Ovary (tissue), 9 donors: Measurements from ENCODE around the gene SLC2A6. TPM values are rescaled to one million over a fixed set of nuclear protein-coding genes. Genes with fewer than 3 reads are reported as not detected.

Source experiments
- DNase-seq, 5 donors: peaks; one replicate each; pipeline ENCODE4 v3.0.0-alpha.2; 2019 to 2020
- H3K27ac ChIP-seq, 2 donors: fragments of 200-600 bp; one replicate each; pipeline versions ENCODE4 v1.5.1 to v1.8.0; 2019 to 2022
- H3K27me3 ChIP-seq: fragments of 200-600 bp; one replicate; pipeline ENCODE4 v1.8.0; 2022
- H3K36me3 ChIP-seq: fragments of 200-600 bp; sonication (generic); one replicate; pipeline ENCODE4 v1.5.1; 2019
- H3K4me1 ChIP-seq: one replicate; pipeline ENCODE4 v1.8.1; 2013; ENCODE audit warnings: mild to moderate bottlenecking, moderate library complexity; ENCODE audit not compliant: insufficient read depth
- H3K4me3 ChIP-seq: fragments of 200-600 bp; sonication (generic); one replicate; pipeline ENCODE4 v1.5.1; 2017
- H3K9me3 ChIP-seq, 2 donors: fragments of 200-600 bp in 1 of 2; sonication (generic) in 1 of 2; one replicate each; pipeline versions ENCODE4 v1.5.1 to v1.8.1; 2013 to 2019; ENCODE audit warnings: mild to moderate bottlenecking in 1 of 2, moderate library complexity in 1 of 2
- EP300 ChIP-seq: sonication (generic); formaldehyde crosslinking; IDR thresholded peaks from one replicate; pipeline ENCODE4 v1.6.1; 2017; ENCODE audit warnings: antibody characterized with exemption
- POLR2A ChIP-seq: fragments of 450-650 bp; IDR thresholded peaks from one replicate; pipeline ENCODE4 v1.6.1; 2017; ENCODE audit warnings: antibody characterized with exemption, mild to moderate bottlenecking, moderate library complexity
- WGBS, 3 donors: extraction: QIAGEN DNeasy Blood & Tissue Kit in 1 of 3; methylation state at CpG; one replicate each; pipeline versions ENCODE4 v1.1.5 to v1.1.7; 2013 to 2017; 5-methylcytosine and 5-hydroxymethylcytosine counted together
- intact Hi-C, 4 donors: fragments of 100-400 bp; cut with DNase I; formaldehyde crosslinking; loops; one replicate each; pipeline versions ENCODE4 v1.11.0 to v1.15.1; 2022 to 2023
- polyA plus RNA-seq, 2 donors: library from polyadenylated mRNA; stranded (reverse); fragments of 200-250 nt in 1 of 2; fragments of 350-450 nt in 1 of 2; fragmentation: Illumina TruSeq in 1 of 2; extraction: RNeasy Lipid Tissue Mini Kit (QIAGEN cat#74804) in 1 of 2; gene quantifications; one replicate each; pipeline ENCODE4 v1.2.3, GENCODE V29; 2013 to 2014
- total RNA-seq, 7 donors: library from RNA; depleted of rRNA in 2 of 7; stranded (reverse); fragments of >200 nt in 2 of 7; fragmentation: NEBNext Ultra II Directional in 3 of 7; extraction: Animal tissue kit (Norgen Biotek cat#: 25700) in 3 of 7; gene quantifications; one replicate each; pipeline versions ENCODE4 v1.1.0 to v1.2.4, GENCODE V29; 2016 to 2023
- TF ChIP-seq, protein P1 (sequence below), 3 donors: fragments of 450-650 bp in 2 of 3; fragments of 200-600 bp in 1 of 3; IDR thresholded peaks; one replicate each; pipeline versions ENCODE4 v1.5.1 to v1.8.0; 2016 to 2022; ENCODE audit warnings: antibody characterized with exemption in 3 of 3, mild to moderate bottlenecking in 1 of 3
- donor health status: DM: no; HTN: no; CAD: no; lungs with moderate emphysema.
- donor health status: DM: no; HTN: no; CAD: no.
- donor health status: Bipolar disorder and iron deficiency.
- donor health status: DM: yes; HTN: yes; CAD: no.
- donor health status: DM: no; HTN: no; CAD: no.
- donor health status: DM: yes; HTN: yes; CAD: no.

SLC2A6 gene
- total and polyA plus RNA-seq, 9 donors: 0.37 to 7.4 (median 0.94) TPM

DNA sequence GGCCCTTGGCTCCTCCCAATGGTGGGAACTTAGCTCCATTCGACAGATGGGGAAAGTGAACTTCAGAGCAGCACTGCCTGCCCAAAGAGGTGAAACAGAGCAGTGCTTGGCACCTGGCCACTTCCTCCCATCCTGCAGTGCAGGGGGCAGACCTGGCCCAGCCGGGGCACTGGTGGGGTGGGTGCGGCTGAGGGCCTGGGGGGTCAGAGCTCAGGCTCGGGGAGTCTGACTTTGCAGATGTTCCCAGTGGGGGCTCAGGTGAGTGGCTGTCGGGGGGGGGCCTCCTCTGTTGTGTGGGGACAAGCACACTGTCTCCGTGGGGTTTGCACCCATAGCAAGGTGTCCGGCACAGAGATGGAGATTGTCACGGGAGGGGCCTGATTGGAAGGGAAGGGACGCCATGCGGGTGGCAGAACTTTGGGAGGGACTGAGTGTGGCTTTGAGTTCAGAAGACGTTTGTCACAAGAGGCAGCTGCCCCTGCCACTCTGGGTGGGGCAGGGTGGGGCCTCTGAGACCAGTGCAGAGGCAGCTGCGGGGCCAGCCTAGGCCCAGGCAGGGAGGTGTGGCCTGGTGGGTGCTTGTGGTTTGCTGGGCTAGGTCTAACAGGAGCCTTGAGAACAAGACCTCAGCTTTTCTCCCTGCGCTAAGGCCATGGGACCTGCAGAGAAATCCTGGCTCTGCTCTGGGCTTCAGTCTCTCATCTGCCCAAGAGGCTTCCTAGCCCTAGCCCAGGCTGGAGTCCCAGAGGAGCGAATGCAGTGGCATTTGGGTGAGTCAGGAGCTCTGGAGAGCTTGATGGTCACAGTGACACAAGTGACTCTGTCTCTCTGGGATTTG is 43.4 kb upstream of the SLC2A6 start:
- peak in 1 of 5 donors; percentile 40 for DNase-seq
- no peak for TF ChIP-seq EP300
- TF ChIP-seq, protein P1, sequence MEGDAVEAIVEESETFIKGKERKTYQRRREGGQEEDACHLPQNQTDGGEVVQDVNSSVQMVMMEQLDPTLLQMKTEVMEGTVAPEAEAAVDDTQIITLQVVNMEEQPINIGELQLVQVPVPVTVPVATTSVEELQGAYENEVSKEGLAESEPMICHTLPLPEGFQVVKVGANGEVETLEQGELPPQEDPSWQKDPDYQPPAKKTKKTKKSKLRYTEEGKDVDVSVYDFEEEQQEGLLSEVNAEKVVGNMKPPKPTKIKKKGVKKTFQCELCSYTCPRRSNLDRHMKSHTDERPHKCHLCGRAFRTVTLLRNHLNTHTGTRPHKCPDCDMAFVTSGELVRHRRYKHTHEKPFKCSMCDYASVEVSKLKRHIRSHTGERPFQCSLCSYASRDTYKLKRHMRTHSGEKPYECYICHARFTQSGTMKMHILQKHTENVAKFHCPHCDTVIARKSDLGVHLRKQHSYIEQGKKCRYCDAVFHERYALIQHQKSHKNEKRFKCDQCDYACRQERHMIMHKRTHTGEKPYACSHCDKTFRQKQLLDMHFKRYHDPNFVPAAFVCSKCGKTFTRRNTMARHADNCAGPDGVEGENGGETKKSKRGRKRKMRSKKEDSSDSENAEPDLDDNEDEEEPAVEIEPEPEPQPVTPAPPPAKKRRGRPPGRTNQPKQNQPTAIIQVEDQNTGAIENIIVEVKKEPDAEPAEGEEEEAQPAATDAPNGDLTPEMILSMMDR (IDR thresholded peaks at IDR 0.05): no peak
- no peak for TF ChIP-seq POLR2A
- Histone ChIP-seq H3K27me3 (no peaks in the 10 kb centered on the region), H3K36me3 (no peaks in the 10 kb centered on the region), H3K4me1 (peaks cover 9% of the 10 kb centered on the region), H3K27ac (no peak overlapping the region), H3K9me3 (no peaks in the 10 kb centered on the region), H3K4me3 (no peak overlapping the region)
- intact Hi-C loops: loop anchor here in 1 of 4 donors (10.0 kb wide), 1 partner anchor 203 kb away; no protein-coding TSS in a partner anchor
- 76 to 91% (median 87%) methylated on average over 14 of the region's 14 CpGs for WGBS, 3 donors

DNA sequence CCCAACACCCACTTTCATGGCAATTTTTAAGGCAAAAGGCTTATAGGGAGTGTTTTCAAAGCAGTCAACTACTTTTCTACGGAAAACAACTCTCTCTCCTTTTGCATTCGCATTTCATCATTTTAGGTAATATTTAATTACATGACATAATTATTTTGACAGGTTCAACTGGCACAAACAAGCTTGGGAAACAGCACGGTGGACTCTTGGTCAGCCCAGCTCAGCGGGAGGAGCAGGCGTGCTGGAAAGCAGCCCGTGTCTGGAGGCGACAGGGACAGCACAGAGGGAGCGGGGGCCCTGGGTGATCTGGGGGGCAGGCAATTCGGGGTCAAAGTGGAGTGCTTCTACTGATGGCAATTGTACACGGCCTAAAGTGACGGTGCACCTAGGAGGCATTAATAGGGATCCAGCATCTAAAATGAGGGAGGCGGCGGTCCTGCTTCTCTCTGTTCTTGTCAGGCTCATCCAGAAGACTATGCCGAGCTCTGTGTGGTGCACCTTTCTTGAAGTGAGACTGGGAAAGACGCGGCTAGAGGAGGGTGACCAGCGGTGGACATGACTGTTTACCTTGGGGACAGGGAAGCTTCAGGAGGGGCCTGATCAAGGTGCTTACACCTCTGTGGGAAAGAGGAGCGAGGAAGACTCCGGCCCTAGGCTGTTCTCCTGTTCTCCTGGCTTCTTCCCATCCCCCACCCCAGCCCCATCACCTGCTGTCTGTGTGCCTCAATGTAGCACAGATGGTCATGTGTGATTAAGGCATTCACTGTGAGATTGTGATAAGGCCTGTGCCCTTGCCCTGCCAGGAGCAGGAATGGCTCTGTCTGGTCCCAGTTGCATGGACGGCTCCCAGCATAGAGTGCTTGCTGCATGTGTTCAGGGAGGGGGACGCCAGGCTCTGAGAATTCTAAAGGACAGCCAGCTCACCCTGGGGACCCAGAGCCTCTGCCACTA is 42.5 kb upstream of the SLC2A6 start:
- Histone ChIP-seq H3K4me1 (peaks cover 1% of the 10 kb centered on the region), H3K27ac (no peak overlapping the region), H3K36me3 (no peaks in the 10 kb centered on the region), H3K9me3 (no peaks in the 10 kb centered on the region), H3K27me3 (no peaks in the 10 kb centered on the region), H3K4me3 (no peak overlapping the region)
- TF ChIP-seq, protein P1 (IDR thresholded peaks at IDR 0.05): no peak
- TF ChIP-seq EP300: no peak
- no peak for TF ChIP-seq POLR2A
- peak in 1 of 5 donors; percentile 18 for DNase-seq
- WGBS, 3 donors: 90 to 95% (median 90%) methylated on average over 21 of the region's 21 CpGs
- intact Hi-C loops: loop anchor here in 1 of 4 donors (10.0 kb wide), 1 partner anchor 203 kb away; no protein-coding TSS in a partner anchor

DNA sequence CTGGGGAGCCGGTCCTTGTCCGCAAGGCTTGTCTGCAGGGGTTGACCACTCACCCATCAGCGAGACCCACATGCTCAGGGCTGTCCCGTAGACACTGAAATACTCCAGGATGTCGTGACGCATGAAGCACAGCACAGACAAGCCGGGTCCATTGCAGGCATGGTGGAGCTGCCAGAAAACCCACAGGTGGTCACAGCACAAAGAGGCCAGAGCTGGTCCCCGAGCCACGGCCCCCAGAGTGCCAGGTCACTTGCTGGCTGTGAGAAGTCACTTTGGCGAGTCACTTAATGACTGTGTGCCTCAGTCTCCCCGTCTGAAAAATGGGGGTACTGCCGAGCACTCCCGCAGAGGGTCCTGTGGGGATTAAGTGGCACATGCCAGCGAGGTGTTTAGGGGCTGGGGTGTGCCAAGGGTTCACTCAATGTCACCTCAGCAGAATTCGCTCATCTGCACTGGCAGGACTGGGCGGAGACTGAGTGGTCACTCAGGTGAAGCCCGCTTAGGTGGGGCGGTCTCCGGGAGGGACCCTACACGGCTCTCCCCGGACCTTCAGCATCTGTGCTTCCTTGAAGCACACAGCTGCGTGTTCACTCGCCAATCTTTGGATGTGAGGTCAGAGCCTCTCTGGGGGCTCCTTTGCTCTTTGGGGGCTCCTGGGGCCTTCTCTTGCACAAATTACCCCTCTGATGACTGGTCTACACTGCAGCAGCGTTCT is 41.4 kb upstream of the SLC2A6 start:
- H3K27ac ChIP-seq: no peak overlapping the region
- H3K4me1 ChIP-seq: peaks cover under 1% of the 10 kb centered on the region
- no peaks in the 10 kb centered on the region for H3K27me3 ChIP-seq
- peak in 1 of 5 donors; percentile 18 for DNase-seq
- no peak overlapping the region for H3K4me3 ChIP-seq
- intact Hi-C loops: loop anchor here in 1 of 4 donors (10.0 kb wide), 1 partner anchor 205 kb away; no protein-coding TSS in a partner anchor
- WGBS, 3 donors: 88 to 89% (median 89%) methylated on average over 24 of the region's 24 CpGs
- no peaks in the 10 kb centered on the region for H3K36me3 ChIP-seq
- H3K9me3 ChIP-seq: no peaks in the 10 kb centered on the region
- TF ChIP-seq, protein P1 (IDR thresholded peaks at IDR 0.05): no peak
- TF ChIP-seq EP300 (no peak), POLR2A (no peak)

DNA sequence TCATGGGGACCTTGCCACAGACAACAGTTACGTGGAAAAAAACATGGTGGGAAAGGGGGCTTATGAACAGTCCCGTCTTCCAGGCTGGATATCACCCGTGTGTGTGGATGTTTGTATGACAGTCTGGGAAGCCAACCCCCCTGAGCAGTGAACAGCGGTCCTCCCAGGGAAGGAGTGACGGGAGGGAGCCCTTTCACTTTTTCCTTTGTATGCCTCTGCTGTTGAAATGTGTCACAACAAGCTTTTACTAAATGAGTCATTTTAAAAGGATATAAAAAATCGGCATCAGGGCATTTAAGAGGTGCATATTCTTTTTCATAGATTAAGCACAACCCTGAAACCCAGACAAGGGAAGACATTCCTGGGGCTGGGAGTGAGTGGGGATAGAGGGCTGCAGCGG is 40.8 kb upstream of the SLC2A6 start:
- no peak overlapping the region for H3K27ac ChIP-seq
- no peaks in the 10 kb centered on the region for H3K9me3 ChIP-seq
- H3K4me3 ChIP-seq: no peak overlapping the region
- 69 to 74% (median 70%) methylated on average over 7 of the region's 7 CpGs for WGBS, 3 donors
- TF ChIP-seq EP300 (no peak), POLR2A (no peak)
- TF ChIP-seq, protein P1 (IDR thresholded peaks at IDR 0.05): no peak
- peaks cover 5% of the 10 kb centered on the region for H3K4me1 ChIP-seq
- peak in 1 of 5 donors; percentile 3 for DNase-seq
- H3K27me3 ChIP-seq: no peaks in the 10 kb centered on the region
- no peaks in the 10 kb centered on the region for H3K36me3 ChIP-seq
- intact Hi-C loops: loop anchor here in 2 of 4 donors (10.0 kb wide), 2 partner anchors 195 to 205 kb away; no protein-coding TSS in a partner anchor
